Activated CD4-positive, alpha-beta T cell treated with anti-CD3 and anti-CD28 coated beads, Interleukin-2, amount 10 ng/mL, durations not matched to agents 7 days and 5 days (primary cell): Measurements from ENCODE around the gene IL2RA. TPM values are rescaled to one million over a fixed set of nuclear protein-coding genes. Genes with fewer than 3 reads are reported as not detected.

Experiments used
- CTCF ChIA-PET: fragments of 350-600 bp; sonication (Branson Sonifier 250); formaldehyde crosslinking; loops from one replicate; lab custom pipeline; 2021; ENCODE audit warnings: antibody characterized with exemption; lab: Charles Lee
- POLR2A ChIA-PET: fragments of 350-600 bp; sonication (Branson Sonifier 250); formaldehyde crosslinking; loops from one replicate; lab custom pipeline; 2021; ENCODE audit warnings: antibody characterized with exemption; lab: Charles Lee
- DNase-seq: peaks from one replicate; pipeline ENCODE4 v3.0.0-alpha.2; 2020
- H3K27ac Mint-ChIP-seq: one replicate; pipeline ENCODE4 v1.8.0; 2021; ENCODE audit warnings: mild to moderate bottlenecking, moderate library complexity, mixed read lengths
- H3K27me3 Mint-ChIP-seq: one replicate; pipeline ENCODE4 v1.8.0; 2021; ENCODE audit warnings: mixed read lengths
- H3K36me3 Mint-ChIP-seq: one replicate; pipeline ENCODE4 v1.8.0; 2021; ENCODE audit warnings: low read depth, mixed read lengths
- H3K4me1 Mint-ChIP-seq: one replicate; pipeline ENCODE4 v1.8.0; 2021; ENCODE audit warnings: mixed read lengths
- H3K4me3 Mint-ChIP-seq: one replicate; pipeline ENCODE4 v1.8.0; 2021; ENCODE audit warnings: mild to moderate bottlenecking, moderate library complexity, mixed read lengths
- H3K9me3 Mint-ChIP-seq: one replicate; pipeline ENCODE4 v1.8.0; 2021; ENCODE audit warnings: mixed read lengths
- total RNA-seq, 2 experiments: library from RNA; stranded (reverse); gene quantifications; one replicate each; pipeline ENCODE4 v1.2.3, GENCODE V29; 2021

The IL2RA gene
- total RNA-seq, 2 experiments from 2014 or later = 124 to 142 TPM

DNA sequence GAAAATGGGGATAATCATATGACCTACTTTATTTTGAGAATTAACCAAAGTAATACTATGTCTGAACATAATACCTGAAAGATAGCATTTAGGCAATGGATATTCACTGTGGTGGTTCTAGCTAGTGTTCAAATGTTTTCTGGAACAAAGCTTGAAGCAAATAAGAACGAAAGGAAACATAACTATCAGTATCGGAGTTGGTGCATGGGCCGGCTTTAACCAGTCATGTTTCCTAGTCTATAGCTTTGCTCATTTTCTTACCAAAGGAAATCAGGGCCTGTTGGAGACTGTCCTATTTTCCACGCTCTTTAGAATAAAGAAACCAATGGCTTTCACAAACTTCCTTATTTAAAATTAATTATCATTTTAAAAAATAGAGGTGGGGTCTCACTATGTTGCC, 8.9 kb downstream of the IL2RA start:
- Mint-ChIP-seq H3K9me3 (no peaks in the 10 kb centered on the region), H3K4me3 (peak overlapping the region; percentile 73), H3K27ac (peak overlapping the region; percentile 89), H3K36me3 (peaks cover 72% of the 10 kb centered on the region), H3K4me1 (peaks cover 88% of the 10 kb centered on the region), H3K27me3 (no peaks in the 10 kb centered on the region)
- ChIA-PET POLR2A (interaction anchor here (0.6 kb wide), 2 partner anchors 30 to 337 kb away, joined by 3 read pairs; no protein-coding TSS in a partner anchor), CTCF (interaction anchor here (1.3 to 2.2 kb wide), 3 partner anchors 9 to 33 kb away, joined by 3 to 18 read pairs (median 6); partner anchors contain the start of gene IL2RA)
- DNase-seq = no peak

GRCh38 chr10:6052247-6053221, 9.6 kb downstream of the IL2RA start:
- Mint-ChIP-seq H3K4me3 (peak overlapping the region; percentile 73), H3K36me3 (peaks cover 70% of the 10 kb centered on the region), H3K9me3 (no peaks in the 10 kb centered on the region), H3K4me1 (peaks cover 87% of the 10 kb centered on the region), H3K27me3 (no peaks in the 10 kb centered on the region), H3K27ac (peak overlapping the region; percentile 89)
- POLR2A ChIA-PET = interaction anchor here (0.6 kb wide), 1 partner anchor 146 kb away, joined by 3 read pairs; no protein-coding TSS in a partner anchor
- CTCF ChIA-PET = interaction anchor here (1.2 to 4.2 kb wide), 5 partner anchors 24 to 150 kb away, joined by 3 to 18 read pairs (median 8); partner anchors contain the start of gene PFKFB3
- DNase-seq = peak; percentile 78

DNA sequence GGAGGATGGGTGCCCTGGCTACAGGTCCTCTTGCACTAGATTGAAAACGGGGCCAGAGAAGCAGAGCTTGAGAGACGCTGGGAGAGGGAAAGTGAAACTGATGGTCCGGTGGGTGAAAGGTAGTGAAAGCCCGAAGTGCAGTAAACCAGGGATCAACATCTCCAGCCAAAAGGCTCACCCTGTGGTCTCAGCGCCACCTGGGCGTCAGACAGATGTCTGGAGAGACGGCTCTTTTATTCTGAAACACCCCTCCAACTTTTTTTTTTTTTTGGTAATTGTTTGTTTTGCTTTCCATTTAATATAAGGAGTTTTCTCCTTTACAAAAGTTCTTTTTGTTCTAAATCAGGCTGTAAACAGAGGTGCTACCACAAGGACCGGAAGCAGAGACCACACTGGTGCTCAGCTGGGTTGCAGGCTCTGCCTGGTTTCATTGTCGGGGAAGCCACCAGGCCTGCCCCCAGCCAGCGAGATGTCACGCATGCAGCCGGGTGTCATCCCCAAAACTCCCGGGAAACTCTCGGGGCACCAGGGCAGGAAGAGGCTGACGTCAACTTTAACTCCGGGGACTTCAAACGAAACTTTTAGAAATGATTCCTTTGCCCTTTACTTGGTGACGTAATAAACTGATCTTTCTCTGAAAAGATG, 11.2 kb downstream of the IL2RA start:
- Mint-ChIP-seq H3K4me3 (peak overlapping the region; percentile 84), H3K27ac (peak overlapping the region; percentile 98), H3K36me3 (peaks cover 64% of the 10 kb centered on the region), H3K27me3 (no peaks in the 10 kb centered on the region), H3K9me3 (no peaks in the 10 kb centered on the region), H3K4me1 (peaks cover 86% of the 10 kb centered on the region)
- POLR2A ChIA-PET = interaction anchor here (0.6 to 1.4 kb wide), 6 partner anchors 11 to 1980 kb away, joined by 3 to 8 read pairs (median 4); partner anchors contain the start of gene IL2RA
- peak; percentile 96 for DNase-seq
- CTCF ChIA-PET = interaction anchor here (0.5 to 4.2 kb wide), 20 partner anchors 9 to 503 kb away, joined by 3 to 15 read pairs (median 3); partner anchors contain the start of gene PFKFB3

DNA sequence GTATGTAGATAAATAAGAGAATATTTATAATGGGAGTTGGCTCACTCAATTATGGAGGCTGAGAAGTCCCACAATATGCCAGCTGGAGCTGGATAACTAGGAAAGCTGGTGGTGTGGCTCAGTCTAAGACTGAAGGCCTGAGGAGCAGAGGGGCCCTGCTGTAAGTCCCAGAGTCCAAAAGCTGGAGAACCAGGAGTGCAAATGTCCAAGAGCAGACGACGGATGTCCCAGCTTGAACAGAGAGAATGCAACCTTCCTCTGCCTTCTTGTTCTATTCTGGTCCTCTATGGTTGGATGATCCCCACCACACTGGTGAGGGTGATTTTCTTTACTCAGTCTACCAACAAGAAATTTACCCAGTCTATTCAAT, 13.2 kb downstream of the IL2RA start:
- peaks cover 91% of the 10 kb centered on the region for H3K4me1 Mint-ChIP-seq
- POLR2A ChIA-PET = interaction anchor here (0.7 to 1.0 kb wide), 2 partner anchors 14 to 35 kb away, joined by 3 to 4 read pairs; partner anchors contain the start of gene IL2RA
- no peaks in the 10 kb centered on the region for H3K9me3 Mint-ChIP-seq
- H3K36me3 Mint-ChIP-seq = peaks cover 61% of the 10 kb centered on the region
- no peak for DNase-seq
- CTCF ChIA-PET = interaction anchor here (1.0 to 4.2 kb wide), 3 partner anchors 9 to 37 kb away, joined by 4 to 15 read pairs (median 10); no protein-coding TSS in a partner anchor
- H3K4me3 Mint-ChIP-seq = no peak overlapping the region
- H3K27ac Mint-ChIP-seq = peak overlapping the region; percentile 59
- no peaks in the 10 kb centered on the region for H3K27me3 Mint-ChIP-seq

GRCh38 chr10:6048281-6049030, 13.7 kb downstream of the IL2RA start:
- H3K27me3 Mint-ChIP-seq = no peaks in the 10 kb centered on the region
- H3K4me1 Mint-ChIP-seq = peaks cover 91% of the 10 kb centered on the region
- peak overlapping the region; percentile 70 for H3K27ac Mint-ChIP-seq
- DNase-seq = no peak
- POLR2A ChIA-PET = interaction anchor here (0.7 kb wide), 1 partner anchor 14 kb away, joined by 4 read pairs; the partner anchor contains the start of gene IL2RA
- CTCF ChIA-PET = interaction anchor here (1.0 to 4.2 kb wide), 3 partner anchors 10 to 38 kb away, joined by 3 to 15 read pairs (median 4); no protein-coding TSS in a partner anchor
- H3K9me3 Mint-ChIP-seq = no peaks in the 10 kb centered on the region
- no peak overlapping the region for H3K4me3 Mint-ChIP-seq
- H3K36me3 Mint-ChIP-seq = peaks cover 62% of the 10 kb centered on the region

- DNase-seq = no peak
- POLR2A ChIA-PET = no interaction called here
- peak overlapping the region; percentile 70 for H3K27ac Mint-ChIP-seq
- CTCF ChIA-PET = interaction anchor here (1.0 to 1.7 kb wide), 3 partner anchors 9 to 38 kb away, joined by 3 to 10 read pairs (median 3); no protein-coding TSS in a partner anchor
- no peaks in the 10 kb centered on the region for H3K9me3 Mint-ChIP-seq
- H3K4me1 Mint-ChIP-seq = peaks cover 92% of the 10 kb centered on the region
- no peak overlapping the region for H3K4me3 Mint-ChIP-seq
- peaks cover 67% of the 10 kb centered on the region for H3K36me3 Mint-ChIP-seq
- H3K27me3 Mint-ChIP-seq = no peaks in the 10 kb centered on the region
Observed at GRCh38 chr10:6047847-6048246, 14.3 kb downstream of the IL2RA start.

DNA sequence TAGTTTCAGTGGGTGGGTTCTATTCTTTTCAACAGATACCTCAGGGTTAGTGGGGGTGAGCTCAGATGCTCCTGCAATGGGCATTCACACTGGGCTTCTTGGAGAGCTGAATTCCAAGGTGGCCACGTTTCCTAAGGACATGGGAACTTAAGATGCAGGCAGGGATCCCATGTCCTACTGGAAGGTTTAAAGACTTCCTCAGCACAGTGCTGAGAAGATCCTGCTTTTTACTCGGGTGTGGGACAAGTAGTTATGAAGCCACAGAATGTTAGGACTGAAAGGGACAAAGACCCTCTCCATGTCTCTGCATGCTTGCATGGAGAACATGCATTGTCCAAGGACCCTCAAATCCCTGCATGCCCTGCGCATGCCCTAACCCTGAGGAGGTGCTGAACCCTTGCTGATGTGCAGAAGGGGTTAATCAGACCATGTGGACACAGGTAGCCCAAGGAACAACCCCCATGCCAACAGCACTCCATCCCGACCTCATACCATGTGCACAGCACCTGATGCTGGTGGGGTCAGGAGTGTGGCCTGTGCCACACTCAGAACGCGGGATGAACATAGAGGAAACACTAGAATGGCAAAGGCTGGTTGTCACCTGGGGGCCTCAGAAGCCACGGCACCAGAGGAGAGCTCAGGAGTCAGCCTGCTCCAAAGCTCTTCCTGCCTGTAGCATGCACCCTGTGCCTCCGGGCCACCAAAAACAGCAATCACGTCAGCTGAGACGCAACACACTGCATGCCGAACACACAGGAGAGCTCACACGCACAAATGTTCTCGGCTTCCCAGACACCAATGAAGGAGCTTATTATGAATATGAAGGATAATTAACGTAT, 15.2 kb downstream of the IL2RA start:
- ChIA-PET POLR2A (interaction anchor here (0.6 kb wide), 1 partner anchor 135 kb away, joined by 4 read pairs; no protein-coding TSS in a partner anchor), CTCF (interaction anchor here (0.9 to 1.7 kb wide), 4 partner anchors 8 to 39 kb away, joined by 3 to 10 read pairs (median 3); no protein-coding TSS in a partner anchor)
- peak overlapping the region; percentile 45 for H3K4me3 Mint-ChIP-seq
- H3K27me3 Mint-ChIP-seq = no peaks in the 10 kb centered on the region
- H3K4me1 Mint-ChIP-seq = peaks cover 89% of the 10 kb centered on the region
- no peak for DNase-seq
- no peaks in the 10 kb centered on the region for H3K9me3 Mint-ChIP-seq
- H3K36me3 Mint-ChIP-seq = peaks cover 67% of the 10 kb centered on the region
- H3K27ac Mint-ChIP-seq = peak overlapping the region; percentile 73

- ChIA-PET POLR2A (interaction anchor here (0.6 to 0.8 kb wide), 2 partner anchors 22 to 368 kb away, joined by 3 to 4 read pairs; no protein-coding TSS in a partner anchor), CTCF (interaction anchor here (0.5 to 1.7 kb wide), 6 partner anchors 12 to 164 kb away, joined by 3 to 10 read pairs (median 4); no protein-coding TSS in a partner anchor)
- Mint-ChIP-seq H3K27me3 (no peaks in the 10 kb centered on the region), H3K4me1 (peaks cover 90% of the 10 kb centered on the region), H3K36me3 (peaks cover 69% of the 10 kb centered on the region), H3K27ac (peak overlapping the region; percentile 73), H3K4me3 (peak overlapping the region; percentile 45), H3K9me3 (no peaks in the 10 kb centered on the region)
- DNase-seq = no peak
Observed at GRCh38 chr10:6045878-6046772, 16.0 kb downstream of the IL2RA start.

- Mint-ChIP-seq H3K4me3 (peak overlapping the region; percentile 45), H3K27me3 (no peaks in the 10 kb centered on the region), H3K27ac (peak overlapping the region; percentile 72), H3K36me3 (peaks cover 67% of the 10 kb centered on the region), H3K4me1 (peaks cover 87% of the 10 kb centered on the region), H3K9me3 (no peaks in the 10 kb centered on the region)
- DNase-seq = peak; percentile 60
- ChIA-PET POLR2A (interaction anchor here (0.6 to 0.8 kb wide), 2 partner anchors 23 to 368 kb away, joined by 3 to 4 read pairs; no protein-coding TSS in a partner anchor), CTCF (interaction anchor here (0.5 to 1.4 kb wide), 4 partner anchors 36 to 163 kb away, joined by 3 to 6 read pairs (median 4); no protein-coding TSS in a partner anchor)
Observed at GRCh38 chr10:6045314-6045848, 16.8 kb downstream of the IL2RA start.
